ENCODE data around the gene IMPG2.

- TF ChIP-seq CTCF (IDR thresholded peaks at IDR 0.05; ENCODE audit: low read length) (no peak), EZH2 (optimal IDR thresholded peaks at IDR 0.05; ENCODE audit: low read depth, low read length) (no peak)
Measured at GRCh38 chr3:101266071-101266470, 54.3 kb downstream of the IMPG2 start.
